GM19467 (cell line): Measurements from ENCODE around the gene KCNK3.
"Not testable (repeated sequence)": the region's sequence is repeated elsewhere in the genome, so short reads cannot be mapped to it uniquely, and the experiment has no call there.

Source experiments
- ATAC-seq: cut with Tn5 transposase; IDR thresholded peaks from one replicate; pipeline ENCODE4 v1.9.1; 2021; ENCODE audit warnings: mild to moderate bottlenecking, moderate library complexity; ENCODE audit not compliant: unreplicated experiment

KCNK3 gene

DNA sequence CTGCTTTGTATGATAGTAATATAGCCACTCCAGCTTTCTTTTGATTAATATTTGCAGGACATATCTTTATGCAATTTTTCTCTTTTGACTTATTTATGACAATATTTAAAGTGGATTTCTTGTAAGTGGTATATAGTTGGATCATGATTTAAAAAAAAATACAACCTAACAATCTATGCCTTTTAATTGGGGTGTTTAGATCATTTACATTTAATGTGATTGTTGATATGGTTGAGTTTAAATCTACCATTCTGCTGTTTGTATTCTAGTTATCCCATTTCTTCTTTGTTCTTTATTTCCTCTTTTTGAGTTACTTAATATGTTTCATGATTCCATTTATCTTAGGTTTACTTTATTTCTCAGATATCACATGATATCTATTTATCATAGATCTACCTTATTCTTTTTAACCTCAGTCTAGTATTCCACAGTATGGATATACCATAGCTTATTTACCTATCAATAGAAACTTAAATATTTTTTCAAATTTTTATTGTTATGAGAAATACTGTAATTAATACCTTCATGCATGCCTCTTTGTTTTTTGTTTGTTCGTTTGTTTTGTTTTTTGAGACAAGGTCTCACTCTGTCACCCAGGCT lies 32.1 kb upstream of the KCNK3 start:
- no peak for ATAC-seq

DNA sequence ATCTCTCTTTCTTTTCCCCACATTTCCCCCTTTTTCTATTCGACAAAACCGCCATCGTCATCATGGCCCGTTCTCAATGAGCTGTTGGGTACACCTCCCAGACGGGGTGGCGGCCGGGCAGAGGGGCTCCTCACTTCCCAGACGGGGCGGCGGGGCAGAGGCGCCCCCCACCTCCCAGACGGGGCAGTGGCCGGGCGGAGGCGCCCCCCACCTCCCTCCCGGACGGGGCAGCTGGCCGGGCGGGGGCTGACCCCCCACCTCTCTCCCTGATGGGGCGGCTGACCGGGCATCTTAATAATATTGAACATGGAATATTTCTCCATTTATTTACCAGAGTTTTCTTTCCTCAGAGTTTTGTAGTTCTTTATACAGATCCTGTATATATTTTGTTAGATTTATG lies 27.2 kb upstream of the KCNK3 start:
- not testable (repeated sequence) for ATAC-seq

DNA sequence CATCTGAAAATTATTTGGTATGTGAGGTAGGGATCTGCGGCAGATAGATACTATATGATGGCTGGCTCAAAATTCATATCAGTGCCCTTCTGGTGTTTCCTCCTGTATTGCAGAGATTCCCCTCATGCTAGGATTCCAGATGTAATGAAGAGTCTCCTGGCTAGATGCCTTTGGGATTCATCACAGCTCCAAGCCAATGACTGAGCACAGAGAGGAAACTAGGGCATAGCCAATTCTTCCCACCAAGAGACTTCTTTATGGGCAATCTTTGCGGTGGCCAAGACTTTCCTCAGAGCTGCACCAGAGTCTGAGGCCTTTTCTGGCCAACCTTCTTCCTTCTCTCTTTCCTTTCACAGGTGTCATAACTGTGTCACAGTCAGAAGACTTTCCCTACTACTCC lies 25.9 kb upstream of the KCNK3 start:
- no peak for ATAC-seq

DNA sequence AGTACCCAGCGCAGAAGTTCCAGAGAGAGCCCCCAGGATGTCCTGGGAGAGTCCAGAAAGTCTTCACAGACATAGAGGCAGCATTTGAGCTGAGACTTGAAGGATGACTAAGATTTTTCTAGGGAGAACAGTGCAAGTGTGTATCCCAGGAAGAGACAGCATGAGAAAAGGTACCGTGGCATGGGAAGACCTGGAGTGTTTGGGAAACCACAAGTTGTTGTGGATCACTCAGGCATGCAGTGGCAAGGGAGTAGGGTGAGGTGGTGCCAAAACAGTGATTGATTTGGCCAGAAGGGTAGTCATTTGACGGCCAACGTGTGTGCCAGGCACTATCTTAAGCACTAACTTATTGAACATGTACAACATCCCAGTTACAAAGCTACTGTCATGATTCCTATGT lies 24.5 kb upstream of the KCNK3 start:
- no peak for ATAC-seq

DNA sequence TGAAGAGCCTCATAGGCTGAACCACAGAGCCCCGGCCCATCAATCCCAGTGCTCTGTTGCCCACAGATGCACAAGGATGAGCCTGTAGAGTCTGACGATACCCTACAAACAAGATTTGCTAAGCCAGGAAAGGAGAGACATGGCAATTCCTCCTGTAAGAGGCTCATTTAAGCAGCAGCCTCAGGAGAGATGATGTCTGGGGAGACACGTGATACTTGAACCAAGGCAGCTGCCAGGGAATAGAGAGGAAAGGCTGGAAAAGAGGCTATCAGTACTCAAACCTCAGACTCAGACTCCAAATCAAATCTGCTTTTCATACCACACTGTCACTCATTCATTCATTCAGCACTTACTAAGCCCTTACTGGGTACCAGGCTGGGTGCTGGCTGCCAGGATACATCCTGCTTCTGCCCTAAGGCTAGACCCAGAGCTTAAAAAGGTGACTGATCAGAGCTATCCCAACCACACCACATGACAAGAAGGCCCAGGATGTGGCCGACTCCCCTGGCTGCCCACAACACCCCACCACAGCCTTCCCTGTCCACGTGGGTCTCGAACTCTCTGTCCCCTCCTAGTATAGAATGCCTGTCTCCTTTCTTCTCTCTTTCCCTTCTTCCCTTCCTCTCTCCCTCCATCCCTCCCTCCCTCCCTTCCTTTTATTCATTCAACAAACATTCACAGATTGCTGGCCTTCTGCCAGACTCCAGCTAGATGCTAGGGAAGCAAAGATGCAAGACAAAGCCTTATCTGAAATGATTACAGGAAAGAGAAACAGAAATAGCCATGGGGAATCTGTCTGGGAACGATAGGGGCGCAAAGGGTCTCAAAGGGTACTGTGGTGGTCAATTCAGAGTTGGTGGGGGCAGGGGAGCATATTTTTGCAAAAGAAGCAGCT lies 23.4 kb upstream of the KCNK3 start:
- no peak for ATAC-seq

DNA sequence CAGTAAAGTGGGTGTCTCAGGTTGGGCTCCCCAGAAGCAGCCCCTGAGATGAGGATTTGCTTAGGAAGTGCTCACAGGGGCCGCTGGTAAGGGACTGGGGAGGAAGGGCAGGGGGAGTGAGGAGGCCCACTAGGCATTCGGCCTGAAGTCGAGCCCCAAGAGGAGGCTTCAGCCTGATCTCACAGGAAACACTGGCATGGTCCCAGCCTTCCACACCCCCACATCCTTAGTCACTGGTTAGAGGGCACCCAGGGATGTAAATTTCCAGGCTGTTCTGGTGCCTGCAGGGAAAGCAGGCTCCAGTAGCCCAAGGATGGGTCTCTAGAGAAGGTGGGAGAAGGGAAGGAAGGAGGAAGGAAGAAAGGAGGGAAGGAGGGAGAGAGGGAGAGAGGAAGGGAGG lies 22.4 kb upstream of the KCNK3 start:
- no peak for ATAC-seq

DNA sequence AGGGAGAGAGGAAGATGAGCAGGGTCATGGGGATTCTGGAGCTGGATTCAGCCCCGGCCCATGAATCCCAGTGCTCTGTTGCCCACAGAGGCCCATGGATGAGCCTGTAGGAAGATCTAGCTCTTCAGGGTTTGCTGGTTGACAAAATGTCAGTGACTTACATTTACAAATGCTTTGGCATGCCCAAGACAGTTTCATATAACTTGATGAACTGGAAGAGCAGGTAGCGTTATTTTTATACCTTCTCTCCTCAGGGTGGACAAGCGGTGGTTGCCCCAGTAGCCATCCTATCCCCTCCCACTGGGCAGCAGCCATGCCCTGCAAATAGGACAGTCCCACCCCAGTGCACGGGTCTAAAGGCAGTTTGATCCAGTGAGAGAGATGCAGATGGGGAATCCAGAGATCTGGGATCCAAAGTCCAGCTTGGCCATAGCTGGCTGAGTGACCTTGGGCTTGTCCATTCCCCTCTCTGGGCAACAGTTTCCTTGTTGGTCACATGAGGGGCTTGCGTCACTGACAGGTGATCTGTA lies 21.5 kb upstream of the KCNK3 start:
- ATAC-seq: no peak

DNA sequence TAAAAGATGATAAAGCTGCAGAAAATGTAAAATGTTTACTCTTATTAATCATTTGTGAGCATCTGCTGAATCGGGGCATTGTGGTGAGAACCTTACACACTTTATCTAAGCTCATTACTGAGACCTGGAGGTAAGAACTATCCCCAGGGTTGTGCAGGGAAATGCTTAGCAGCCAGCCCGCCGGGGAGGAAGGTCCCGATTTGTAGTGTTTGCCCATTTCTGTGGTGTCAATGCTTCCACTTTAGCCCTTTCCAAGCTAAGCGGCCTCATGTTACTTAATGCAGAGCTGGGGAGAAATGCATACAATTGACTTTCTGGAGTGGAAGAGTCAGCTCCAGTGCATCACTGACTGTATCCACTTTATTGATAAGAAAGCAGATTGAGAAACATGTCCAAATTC lies 20.8 kb upstream of the KCNK3 start:
- no peak for ATAC-seq

DNA sequence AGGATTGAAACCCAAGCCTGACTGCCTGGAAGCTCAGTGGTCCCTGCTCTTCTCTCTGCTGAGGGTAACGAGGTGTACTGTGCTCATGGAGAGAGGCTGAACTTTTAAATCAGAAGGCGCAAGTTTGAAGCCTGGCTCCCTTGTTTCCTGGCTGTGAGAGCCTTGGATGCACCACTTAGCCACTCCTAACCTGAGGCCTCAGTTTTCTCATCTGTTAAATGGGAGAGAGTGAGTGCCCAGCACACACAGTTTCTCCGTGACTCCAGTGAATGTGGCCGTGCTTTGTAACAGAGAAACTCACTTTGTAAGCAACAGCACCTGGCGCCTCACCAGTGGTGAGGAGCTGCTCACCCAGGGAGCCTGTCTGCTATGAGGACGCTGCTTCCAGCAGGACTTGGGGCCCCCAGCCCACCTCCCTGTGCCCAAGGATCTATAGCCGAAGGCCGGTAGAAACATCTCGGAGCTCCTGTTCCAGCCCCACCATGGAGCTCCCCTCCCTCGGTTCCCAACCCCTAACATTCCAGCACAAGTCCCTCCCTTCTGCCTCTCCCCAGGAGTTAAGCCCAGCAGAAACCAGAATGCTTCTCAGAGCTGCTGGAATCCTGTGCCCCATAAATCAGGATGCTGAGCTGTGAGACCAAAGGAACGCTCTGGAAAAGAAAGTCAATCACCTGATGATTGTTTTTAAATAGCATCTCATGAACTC lies 20.3 kb upstream of the KCNK3 start:
- no peak for ATAC-seq

DNA sequence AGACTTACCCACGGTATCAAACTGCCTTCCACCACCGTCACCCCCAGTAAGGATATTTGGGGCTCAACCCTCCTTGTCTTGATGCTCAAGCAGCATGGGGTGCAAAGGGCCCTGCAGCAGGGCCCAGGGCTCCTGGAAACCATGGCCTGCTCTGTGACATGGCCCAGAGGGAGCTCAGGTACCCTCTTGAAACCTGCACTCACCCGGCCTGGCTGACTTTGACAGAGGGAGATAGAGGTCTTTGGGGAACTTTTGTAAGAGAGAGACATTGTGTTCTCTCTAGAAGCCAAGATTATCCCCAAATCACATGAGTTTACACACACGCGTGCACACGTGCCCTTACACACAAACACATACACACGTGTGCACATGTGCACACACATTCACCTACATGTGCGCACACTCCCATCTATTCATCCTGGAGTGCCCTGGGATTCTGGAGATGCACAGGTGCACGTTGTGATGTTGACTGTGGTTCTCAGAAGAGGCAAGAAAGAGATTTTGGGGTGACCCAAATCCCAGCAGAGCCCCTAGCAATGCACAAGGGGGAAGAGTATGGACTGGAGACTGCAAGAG lies 19.6 kb upstream of the KCNK3 start:
- no peak for ATAC-seq

DNA sequence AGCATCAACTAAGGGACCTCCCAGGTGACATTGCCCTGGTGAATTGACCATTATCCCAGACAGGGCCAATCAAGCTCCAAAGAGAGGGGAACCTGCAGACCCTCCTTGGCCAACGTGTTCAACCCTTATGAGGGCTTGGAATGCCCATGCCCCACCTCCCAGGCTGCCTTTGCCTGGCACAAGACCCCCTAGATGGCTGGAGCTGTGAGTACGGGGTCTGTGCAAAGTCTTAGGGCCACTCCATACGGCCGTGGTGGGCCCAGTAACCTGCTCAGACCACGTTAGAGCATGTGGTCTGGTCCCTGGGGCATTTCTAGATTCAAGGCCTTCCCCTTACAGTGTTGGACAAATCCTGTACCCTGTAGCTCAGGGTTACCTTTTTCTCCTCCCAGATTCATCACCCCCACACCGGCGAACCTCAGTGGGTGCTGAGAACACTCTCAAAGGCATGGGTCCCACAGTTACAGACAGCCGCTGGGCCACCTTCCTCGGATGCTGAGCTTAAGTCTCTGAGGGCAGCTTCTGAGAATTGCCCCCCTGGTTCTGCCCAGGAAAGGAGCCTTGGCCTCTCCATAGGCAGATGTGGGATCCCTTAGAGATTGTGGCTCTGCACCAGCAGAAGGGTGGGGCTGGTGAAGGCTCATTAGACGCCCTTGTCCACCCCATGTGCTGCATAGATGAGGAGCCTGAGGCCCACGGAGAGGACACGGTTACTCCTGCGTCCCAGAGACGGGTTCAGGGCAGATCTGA lies 18.3 kb upstream of the KCNK3 start:
- ATAC-seq: no peak

DNA sequence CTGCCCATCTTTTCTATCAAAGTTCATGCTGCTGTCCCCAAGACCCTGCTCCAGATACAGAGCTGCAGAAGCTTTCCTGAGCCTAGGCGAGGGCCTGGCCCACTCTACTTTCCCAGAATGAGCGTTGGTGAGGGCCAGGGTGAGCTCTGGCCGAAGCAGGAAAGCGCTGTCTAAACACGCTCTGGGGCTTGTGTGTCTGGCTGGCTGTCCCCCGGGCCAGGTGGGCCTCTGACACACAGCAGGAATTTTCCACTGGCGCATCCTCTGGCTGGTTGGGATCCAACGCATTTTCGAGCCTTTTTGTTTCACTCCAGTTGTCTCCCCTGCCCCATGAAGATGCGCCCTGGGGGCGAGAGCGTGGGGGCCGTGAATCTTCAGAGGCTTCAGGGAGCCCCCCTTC lies 17.8 kb upstream of the KCNK3 start:
- no peak for ATAC-seq

DNA sequence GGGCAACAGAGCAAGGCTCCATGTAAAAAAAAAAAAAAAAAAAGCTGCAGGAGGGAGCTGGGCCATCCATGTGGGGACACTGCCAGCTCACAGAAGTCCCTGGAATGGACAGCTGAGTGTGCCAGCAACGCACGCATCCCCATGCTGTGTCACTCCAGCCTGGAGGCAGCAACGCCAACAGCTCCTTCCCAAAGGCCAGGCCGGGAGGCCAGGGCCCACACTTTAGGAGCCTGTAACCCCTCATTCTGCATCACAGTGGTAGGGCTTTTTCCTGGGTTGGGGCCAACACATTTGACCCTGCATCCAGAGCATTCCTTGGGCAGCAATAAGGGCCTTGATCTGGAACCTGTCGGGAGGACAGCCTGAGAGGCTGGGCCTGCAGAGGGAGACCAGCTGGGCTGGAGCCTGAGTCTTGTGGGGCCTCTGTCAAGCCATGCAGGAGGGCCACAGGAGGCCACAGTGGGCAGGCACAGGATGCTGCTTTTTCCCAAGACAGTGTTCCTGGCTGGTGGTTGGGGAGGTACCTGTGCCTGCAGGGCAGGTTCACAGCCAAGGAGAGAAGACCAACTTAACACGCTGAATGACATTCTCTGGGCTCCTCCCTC lies 16.8 kb upstream of the KCNK3 start:
- no peak for ATAC-seq

DNA sequence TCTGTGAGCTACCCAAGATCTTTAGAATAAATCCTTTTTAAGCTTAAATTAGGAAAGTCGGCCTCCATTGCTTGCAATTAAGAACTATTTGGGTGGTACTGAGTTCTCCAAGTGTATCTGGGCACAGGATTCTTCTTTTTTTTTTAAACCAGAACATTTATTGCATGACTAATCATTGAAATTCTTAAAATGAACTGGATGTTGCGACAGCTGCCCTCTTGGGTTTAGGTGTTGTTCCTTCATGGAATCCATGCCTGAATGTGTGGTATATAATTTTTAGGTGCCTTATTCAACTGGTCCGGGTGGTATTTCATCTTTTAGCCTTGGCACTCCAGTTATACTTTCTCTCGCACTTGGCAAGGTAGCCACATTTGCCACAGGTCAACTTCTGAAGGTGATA lies 14.5 kb upstream of the KCNK3 start:
- ATAC-seq: no peak

DNA sequence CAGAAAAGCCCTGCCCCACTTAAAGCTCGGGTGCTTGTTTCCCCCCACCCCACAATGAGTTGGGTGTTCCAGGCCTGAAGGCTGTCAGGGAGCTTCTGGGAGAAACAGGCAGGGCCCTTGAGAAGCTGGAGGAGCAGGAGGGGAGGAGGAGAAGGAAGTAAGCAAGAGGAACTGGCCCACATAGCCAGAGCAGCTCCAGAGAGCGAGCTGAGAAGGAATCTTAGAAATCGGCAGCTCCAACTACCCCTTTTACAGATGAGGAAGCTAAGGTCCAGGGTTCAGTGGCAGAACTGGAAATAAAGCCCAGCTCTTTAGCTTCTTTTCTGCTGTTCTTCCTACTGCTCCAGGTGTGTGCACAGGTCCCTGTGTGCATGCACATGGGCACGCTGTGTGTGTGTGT lies 12.7 kb upstream of the KCNK3 start:
- no peak for ATAC-seq

DNA sequence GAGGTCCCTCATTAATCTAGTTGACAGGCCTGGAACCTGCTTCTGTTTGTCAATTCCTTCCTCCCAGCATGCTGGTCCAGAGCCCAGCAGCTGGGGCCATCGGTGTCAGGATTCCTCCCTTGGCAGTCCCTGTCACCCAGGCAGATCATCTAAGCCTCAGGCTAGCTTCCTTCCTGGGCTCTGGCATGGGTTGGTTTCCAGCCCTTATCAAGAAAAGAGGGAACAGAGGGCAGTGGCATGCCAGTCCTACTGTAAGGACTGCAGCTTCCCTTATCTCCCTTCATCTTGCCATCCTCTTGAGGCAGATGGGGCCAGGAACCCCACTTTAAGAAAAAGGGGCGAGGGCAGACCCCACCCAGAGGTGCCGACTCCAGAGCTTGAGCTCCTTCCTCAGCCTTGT lies 10.9 kb upstream of the KCNK3 start:
- no peak for ATAC-seq

DNA sequence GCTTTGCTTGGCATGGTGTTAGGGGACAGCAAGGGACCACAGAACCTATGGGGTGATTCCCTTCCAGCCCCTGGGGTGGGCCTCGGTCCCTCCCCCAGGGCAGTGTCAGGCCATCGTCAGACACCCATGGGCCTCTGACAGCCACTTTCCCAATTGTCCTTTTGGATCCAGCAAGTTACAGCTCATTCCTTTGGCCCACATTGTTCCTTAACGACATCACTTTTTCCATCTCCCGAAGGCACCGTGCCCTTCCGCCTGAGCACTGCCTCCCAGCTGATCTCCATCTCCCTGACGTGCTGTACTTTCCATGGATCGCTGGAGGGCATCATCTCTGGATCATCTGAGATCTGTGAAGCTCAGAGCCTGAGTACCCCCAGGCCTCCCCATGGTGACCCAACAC lies 10.4 kb upstream of the KCNK3 start:
- ATAC-seq: no peak

DNA sequence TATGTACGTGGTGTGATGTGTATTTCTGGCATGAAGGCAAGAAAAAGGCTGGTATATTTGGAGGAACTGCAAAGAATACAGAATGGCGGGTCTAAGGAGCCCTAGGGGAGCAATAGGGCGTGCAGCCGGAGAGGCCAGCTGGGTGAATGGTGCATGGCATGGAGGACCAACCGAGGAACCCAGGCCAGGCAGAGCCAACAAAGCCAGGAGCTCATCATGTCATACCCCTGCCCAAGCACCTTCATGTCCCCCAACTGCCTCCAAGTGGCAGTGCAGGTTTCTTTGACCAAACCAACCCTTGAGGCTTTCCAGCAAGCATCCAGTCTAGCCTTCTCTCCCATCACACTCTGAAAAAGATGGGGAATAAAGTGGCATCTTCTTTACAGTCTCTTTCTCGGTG lies 8.9 kb upstream of the KCNK3 start:
- no peak for ATAC-seq

DNA sequence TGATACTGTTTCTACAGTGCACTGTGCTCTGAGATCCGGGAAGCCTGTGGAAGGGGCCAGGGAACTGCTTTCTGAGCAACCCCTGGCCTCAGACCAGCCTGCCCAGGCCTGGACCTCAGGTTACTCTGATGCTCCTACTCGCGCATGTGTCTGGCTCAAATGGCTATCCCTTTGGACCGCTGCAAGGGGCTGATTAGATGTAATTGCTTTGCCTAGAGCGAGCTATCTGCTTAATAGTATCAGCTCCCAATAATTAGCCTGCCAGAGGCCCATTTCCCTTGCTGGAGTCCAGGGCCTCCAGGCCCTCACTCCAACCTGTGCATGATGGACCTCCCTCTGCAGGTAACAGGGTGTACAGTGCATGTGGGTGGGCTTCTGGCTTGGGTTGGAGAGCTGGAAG lies 7.2 kb upstream of the KCNK3 start:
- ATAC-seq: no peak
